SK-N-MC (cell line): ENCODE data around the gene DCUN1D5.

ENCODE experiments used
- EZH2 ChIP-seq: fragments of 200-600 bp; sonication (generic); IDR thresholded peaks from one replicate; pipeline ENCODE4 v1.6.1; 2017; ENCODE audit warnings: antibody characterized with exemption
- FOXP2 ChIP-seq: optimal IDR thresholded peaks from 2 replicates; pipeline ENCODE3; 2011; ENCODE audit warnings: mild to moderate bottlenecking, moderate library complexity; ENCODE audit not compliant: insufficient read depth; ENCODE audit errors: extremely low read length, control extremely low read depth
- POLR2AphosphoS5 ChIP-seq: IDR thresholded peaks from 2 replicates; pipeline ENCODE4 v1.6.1; 2012; ENCODE audit warnings: mild to moderate bottlenecking, low read depth, low read length, borderline replicate concordance

DNA sequence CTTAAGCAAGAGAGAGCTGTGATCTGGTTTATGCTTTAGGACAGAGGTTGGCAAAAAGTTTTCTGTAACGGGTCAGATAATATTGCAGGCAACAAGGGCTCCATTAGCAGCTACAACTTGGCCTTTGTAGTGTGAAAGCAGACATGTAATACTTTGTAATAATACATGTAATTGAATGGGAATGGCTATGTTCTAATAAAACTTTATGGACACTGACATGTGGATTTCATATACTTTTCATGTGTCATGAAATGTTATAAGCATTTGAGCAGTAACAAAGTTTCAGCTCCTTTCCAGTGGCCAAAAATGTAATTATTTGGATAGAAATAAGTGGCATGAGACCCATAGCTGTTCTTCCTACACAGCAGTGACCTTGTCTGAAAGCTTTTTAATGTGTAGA is 20.4 kb upstream of the DCUN1D5 start:
- TF ChIP-seq POLR2AphosphoS5 = no peak
- TF ChIP-seq EZH2 = no peak
- TF ChIP-seq FOXP2 = no peak
